GM21360 (cell line): ENCODE data around the gene C5orf52.
"Not testable (repeated sequence)": the region's sequence is repeated elsewhere in the genome, so short reads cannot be mapped to it uniquely, and the experiment has no call there.

Experiments used
- ATAC-seq: cut with Tn5 transposase; IDR thresholded peaks from one replicate; pipeline ENCODE4 v1.9.1; 2021; ENCODE audit warnings: mild to moderate bottlenecking, moderate library complexity; ENCODE audit not compliant: unreplicated experiment

C5orf52 gene

DNA sequence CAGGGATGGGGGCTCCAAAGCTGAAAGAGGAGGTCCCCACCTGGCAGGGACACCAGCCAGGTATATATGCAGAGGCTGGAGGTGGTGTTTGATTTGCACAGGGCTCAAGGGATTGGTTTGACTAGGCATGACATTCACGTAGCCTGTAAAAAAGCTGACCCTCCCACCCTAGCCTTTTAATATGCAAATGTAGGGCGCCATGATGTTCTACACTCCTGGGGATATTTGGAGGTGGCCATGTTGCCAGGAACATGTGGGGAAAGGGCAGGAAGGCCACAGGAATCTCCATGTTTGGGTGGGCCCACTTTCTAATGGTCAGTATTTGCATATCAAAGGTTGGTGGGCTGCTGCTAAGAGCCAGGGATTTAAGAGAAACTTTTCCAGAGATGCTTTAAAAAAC lies 47.9 kb downstream of the C5orf52 start:
- no peak for ATAC-seq

GRCh38 chr5:157721159-157721558 lies 49.8 kb downstream of the C5orf52 start:
- ATAC-seq: no peak

DNA sequence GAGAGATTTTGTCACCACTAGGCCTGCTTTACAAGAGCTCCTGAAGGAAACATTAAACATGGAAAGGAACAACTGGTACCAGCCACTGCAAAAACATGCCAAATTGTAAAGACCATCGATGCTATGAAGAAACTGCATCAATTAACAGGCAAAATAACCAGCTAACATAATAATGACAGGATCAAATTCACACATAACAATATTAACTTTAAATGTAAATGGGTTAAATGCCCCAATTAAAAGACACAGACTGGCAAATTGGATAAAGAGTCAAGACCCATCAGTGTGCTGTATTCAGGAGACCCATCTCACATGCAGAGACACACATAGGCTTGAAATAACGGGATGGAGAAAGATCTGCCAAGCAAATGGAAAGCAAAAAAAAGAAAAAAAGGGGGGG lies 51.6 kb downstream of the C5orf52 start:
- ATAC-seq: not testable (repeated sequence)

DNA sequence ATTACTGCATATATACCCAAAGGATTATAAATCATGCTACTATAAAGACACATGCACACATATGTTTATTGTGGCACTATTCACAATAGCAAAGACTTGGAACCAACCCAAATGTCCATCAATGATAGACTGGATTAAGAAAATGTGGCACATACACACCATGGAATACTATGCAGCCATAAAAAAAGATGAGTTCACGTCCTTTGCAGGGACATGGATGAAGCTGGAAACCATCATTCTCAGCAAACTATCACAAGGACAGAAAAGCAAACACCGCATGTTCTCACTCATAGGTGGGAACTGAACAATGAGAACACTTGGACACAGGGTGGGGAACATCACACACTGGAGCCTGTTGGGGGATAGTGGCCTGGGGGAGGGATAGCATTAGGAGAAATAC lies 55.3 kb downstream of the C5orf52 start:
- not testable (repeated sequence) for ATAC-seq

GRCh38 chr5:157727858-157728257 lies 56.5 kb downstream of the C5orf52 start:
- ATAC-seq: not testable (repeated sequence)
